Epidermal melanocyte (primary cell): ENCODE results near the gene NCBP2L.

ENCODE experiments used
- DNase-seq: peaks from one replicate; pipeline ENCODE4 v3.0.0; 2011; ENCODE audit warnings: low spot score; ENCODE audit not compliant: insufficient read length

The NCBP2L gene

GRCh38 chrX:107752043-107752442 lies 25.5 kb upstream of the NCBP2L start:
- no peak for DNase-seq

- DNase-seq = no peak
Observed at GRCh38 chrX:107752714-107753113, 24.8 kb upstream of the NCBP2L start.

GRCh38 chrX:107753187-107753586 lies 24.3 kb upstream of the NCBP2L start:
- no peak for DNase-seq

- DNase-seq = no peak
Observed at GRCh38 chrX:107755721-107756120, 21.8 kb upstream of the NCBP2L start.

GRCh38 chrX:107758231-107758766 lies 19.2 kb upstream of the NCBP2L start:
- no peak for DNase-seq

- no peak for DNase-seq
Observed at GRCh38 chrX:107760304-107761077, 17.0 kb upstream of the NCBP2L start.

GRCh38 chrX:107763647-107764046 lies 13.9 kb upstream of the NCBP2L start:
- no peak for DNase-seq

- DNase-seq = no peak
Observed at GRCh38 chrX:107764845-107765608, 12.5 kb upstream of the NCBP2L start.

GRCh38 chrX:107766470-107767150 lies 10.9 kb upstream of the NCBP2L start:
- DNase-seq = no peak

- no peak for DNase-seq
Observed at GRCh38 chrX:107768051-107768450, 9.5 kb upstream of the NCBP2L start.

GRCh38 chrX:107769581-107770317 lies 7.8 kb upstream of the NCBP2L start:
- no peak for DNase-seq

- DNase-seq = no peak
Observed at GRCh38 chrX:107773206-107773605, 4.3 kb upstream of the NCBP2L start.

GRCh38 chrX:107773906-107774435 lies 3.6 kb upstream of the NCBP2L start:
- DNase-seq = no peak

GRCh38 chrX:107775000-107775733 lies 2.4 kb upstream of the NCBP2L start:
- DNase-seq = no peak

GRCh38 chrX:107775734-107776511 lies 1.6 kb upstream of the NCBP2L start, which contains the start of gene TSC22D3:
Gene TSC22D3 (minus strand): TSS chrX:107775787. CDS start chrX:107775419, 368 bp downstream.
- peak; percentile 48 for DNase-seq

- DNase-seq = peak; percentile 56
Observed at GRCh38 chrX:107776649-107777535, 641 bp upstream of the NCBP2L start.

GRCh38 chrX:107780525-107780924 lies 3.0 kb downstream of the NCBP2L start:
- DNase-seq = no peak

- DNase-seq = no peak
Observed at GRCh38 chrX:107787827-107788226, 10.3 kb downstream of the NCBP2L start.
